HepG2 (cell line): ENCODE measurements around the gene CST4. TPM values are rescaled to one million over a fixed set of nuclear protein-coding genes. Genes with fewer than 3 reads are reported as not detected.

Experiments
- AGO2 ChIP-seq: fragments of 200-400 bp; formaldehyde crosslinking; optimal IDR thresholded peaks from 2 replicates; pipeline ENCODE3; 2017; ENCODE audit warnings: mild to moderate bottlenecking, low read depth, low read length, moderate library complexity
- GPN1 ChIP-seq: sonication (generic); formaldehyde crosslinking; IDR thresholded peaks from 2 replicates; pipeline ENCODE4 v1.5.1; 2020; ENCODE audit warnings: missing genetic modification reagents, borderline replicate concordance
- IKZF4 ChIP-seq: sonication (generic); formaldehyde crosslinking; IDR thresholded peaks from 2 replicates; pipeline ENCODE4 v1.5.1; 2020; ENCODE audit warnings: borderline replicate concordance, mild to moderate bottlenecking, low read depth, missing genetic modification reagents; ENCODE audit errors: not compliant biosample characterization
- MAF1 ChIP-seq: sonication (generic); formaldehyde crosslinking; IDR thresholded peaks from 2 replicates; pipeline ENCODE4 v1.5.0; 2020; ENCODE audit warnings: missing genetic modification reagents, borderline replicate concordance
- ZMYM4 ChIP-seq: sonication (generic); formaldehyde crosslinking; IDR thresholded peaks from 2 replicates; pipeline ENCODE4 v1.8.1; 2023; ENCODE audit warnings: mild to moderate bottlenecking, missing genetic modification reagents
- ZNF180 ChIP-seq: sonication (generic); formaldehyde crosslinking; IDR thresholded peaks from 2 replicates; pipeline ENCODE4 v1.4.0; 2020; ENCODE audit warnings: low read depth, missing genetic modification reagents, borderline replicate concordance
- ZNF253 ChIP-seq: sonication (generic); formaldehyde crosslinking; IDR thresholded peaks from 2 replicates; pipeline ENCODE4 v1.8.0; 2022; ENCODE audit warnings: mild to moderate bottlenecking, missing genetic modification reagents, borderline replicate concordance
- ZNF333 ChIP-seq: sonication (generic); formaldehyde crosslinking; IDR thresholded peaks from 2 replicates; pipeline ENCODE4 v1.4.0; 2020; ENCODE audit warnings: mild to moderate bottlenecking, missing genetic modification reagents, borderline replicate concordance
- ZNF367 ChIP-seq: sonication (generic); formaldehyde crosslinking; IDR thresholded peaks from 2 replicates; pipeline ENCODE4 v1.4.0; 2020; ENCODE audit warnings: missing genetic modification reagents, borderline replicate concordance
- ZNF382 ChIP-seq: sonication (generic); formaldehyde crosslinking; IDR thresholded peaks from 2 replicates; pipeline ENCODE4 v1.5.0; 2020; ENCODE audit warnings: missing genetic modification reagents, mild to moderate bottlenecking, borderline replicate concordance
- ZNF564 ChIP-seq: sonication (generic); formaldehyde crosslinking; IDR thresholded peaks from 2 replicates; pipeline ENCODE4 v1.8.1; 2023; ENCODE audit warnings: mild to moderate bottlenecking, missing genetic modification reagents
- ZNF607 ChIP-seq: sonication (generic); formaldehyde crosslinking; IDR thresholded peaks from 2 replicates; pipeline ENCODE4 v1.5.1; 2020; ENCODE audit warnings: missing genetic modification reagents, mild to moderate bottlenecking, borderline replicate concordance
- ZNF678 ChIP-seq: sonication (generic); formaldehyde crosslinking; IDR thresholded peaks from 2 replicates; pipeline ENCODE4 v1.4.0; 2020; ENCODE audit warnings: mild to moderate bottlenecking, missing genetic modification reagents
- polyA plus RNA-seq, 8 experiments: library from polyadenylated mRNA; depleted of rRNA in 3 of 8; stranded (reverse) in 7 of 8; unstranded in 1 of 8; fragments of >200 nt; fragmentation: Illumina TruSeq in 4 of 8; extraction: Trizol in 4 of 8; gene quantifications; 2 replicates each; pipeline versions ENCODE4 v1.2.1 to v1.2.3, GENCODE V29; 2011 to 2016; ENCODE audit warnings: low read depth in 4 of 8, missing spikeins in 1 of 8, mixed read lengths in 1 of 8; ENCODE audit not compliant: insufficient read depth in 1 of 8
- total RNA-seq, 5 experiments: library from RNA; depleted of rRNA; stranded (reverse); fragments of >200 nt; fragmentation: Illumina TruSeq; extraction: Trizol; gene quantifications; 2 replicates each; pipeline ENCODE4 v1.2.3, GENCODE V29; 2016; ENCODE audit warnings: low read depth in 1 of 5
- TF ChIP-seq, protein P1 (sequence below): sonication (generic); formaldehyde crosslinking; IDR thresholded peaks from 2 replicates; pipeline ENCODE4 v1.5.1; 2020; ENCODE audit warnings: mild to moderate bottlenecking, missing genetic modification reagents, borderline replicate concordance
- TF ChIP-seq, protein P2 (sequence below): IDR thresholded peaks from 2 replicates; pipeline ENCODE4 v1.6.1; 2016; ENCODE audit warnings: missing compliant biosample characterization, missing genetic modification reagents, borderline replicate concordance
- TF ChIP-seq, protein P3 (sequence below): sonication (generic); formaldehyde crosslinking; IDR thresholded peaks from 2 replicates; pipeline ENCODE4 v1.8.1; 2022; ENCODE audit warnings: low read depth, mild to moderate bottlenecking, missing genetic modification reagents

The CST4 gene
- total and polyA plus RNA-seq, 2 of the 13 experiments (the other 11 are each of a cell fraction or from before 2014, with no cell fraction given) = not detected

DNA sequence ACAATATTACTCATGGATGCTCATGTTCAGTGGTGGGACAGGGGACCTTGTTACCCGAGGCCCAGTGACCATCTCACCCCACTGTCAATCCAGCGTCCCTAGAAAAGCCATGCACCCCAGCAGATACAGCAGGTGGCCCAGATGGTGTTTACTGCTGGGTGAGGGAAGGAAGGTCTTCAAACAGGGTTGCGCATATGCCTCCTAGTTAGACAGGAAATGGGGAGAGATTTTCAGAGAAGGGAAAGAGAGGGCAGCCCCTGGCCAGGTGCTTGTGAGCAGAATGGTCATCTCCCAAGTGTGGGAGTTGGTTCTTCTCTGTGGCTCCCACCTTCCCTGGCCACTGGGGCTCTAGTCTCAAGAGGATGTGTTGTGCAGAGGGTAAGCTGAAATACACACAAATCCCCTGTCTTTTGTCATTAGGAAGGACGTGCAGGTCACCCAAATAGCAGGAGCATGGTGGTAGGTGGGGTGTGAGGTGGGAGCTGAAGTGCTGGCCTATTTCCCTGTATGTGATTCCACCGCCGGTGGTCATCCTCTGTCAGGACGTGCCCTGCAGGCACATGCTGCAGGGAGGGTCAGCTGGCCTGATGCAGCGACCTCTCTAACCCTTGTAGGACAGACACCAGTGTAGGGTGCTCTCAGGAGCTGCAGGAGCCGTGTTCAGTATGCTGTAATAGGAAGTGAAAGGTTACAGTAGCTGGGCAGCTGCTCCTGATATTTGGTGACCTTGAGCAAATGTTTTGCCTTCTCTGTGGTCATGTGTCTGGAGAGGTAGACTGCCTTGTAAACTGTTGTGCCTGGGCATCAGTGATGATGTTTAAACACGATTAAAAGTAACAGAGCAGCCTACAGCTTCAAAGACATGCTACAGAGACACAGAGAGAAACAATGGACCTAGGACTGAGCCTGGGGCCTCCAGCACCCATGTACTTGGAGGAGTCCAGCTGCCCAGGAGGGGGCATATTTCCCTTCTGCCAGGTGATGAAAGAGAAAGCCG is 47.9 kb downstream of the CST4 start (continued):
- TF ChIP-seq, protein P1, sequence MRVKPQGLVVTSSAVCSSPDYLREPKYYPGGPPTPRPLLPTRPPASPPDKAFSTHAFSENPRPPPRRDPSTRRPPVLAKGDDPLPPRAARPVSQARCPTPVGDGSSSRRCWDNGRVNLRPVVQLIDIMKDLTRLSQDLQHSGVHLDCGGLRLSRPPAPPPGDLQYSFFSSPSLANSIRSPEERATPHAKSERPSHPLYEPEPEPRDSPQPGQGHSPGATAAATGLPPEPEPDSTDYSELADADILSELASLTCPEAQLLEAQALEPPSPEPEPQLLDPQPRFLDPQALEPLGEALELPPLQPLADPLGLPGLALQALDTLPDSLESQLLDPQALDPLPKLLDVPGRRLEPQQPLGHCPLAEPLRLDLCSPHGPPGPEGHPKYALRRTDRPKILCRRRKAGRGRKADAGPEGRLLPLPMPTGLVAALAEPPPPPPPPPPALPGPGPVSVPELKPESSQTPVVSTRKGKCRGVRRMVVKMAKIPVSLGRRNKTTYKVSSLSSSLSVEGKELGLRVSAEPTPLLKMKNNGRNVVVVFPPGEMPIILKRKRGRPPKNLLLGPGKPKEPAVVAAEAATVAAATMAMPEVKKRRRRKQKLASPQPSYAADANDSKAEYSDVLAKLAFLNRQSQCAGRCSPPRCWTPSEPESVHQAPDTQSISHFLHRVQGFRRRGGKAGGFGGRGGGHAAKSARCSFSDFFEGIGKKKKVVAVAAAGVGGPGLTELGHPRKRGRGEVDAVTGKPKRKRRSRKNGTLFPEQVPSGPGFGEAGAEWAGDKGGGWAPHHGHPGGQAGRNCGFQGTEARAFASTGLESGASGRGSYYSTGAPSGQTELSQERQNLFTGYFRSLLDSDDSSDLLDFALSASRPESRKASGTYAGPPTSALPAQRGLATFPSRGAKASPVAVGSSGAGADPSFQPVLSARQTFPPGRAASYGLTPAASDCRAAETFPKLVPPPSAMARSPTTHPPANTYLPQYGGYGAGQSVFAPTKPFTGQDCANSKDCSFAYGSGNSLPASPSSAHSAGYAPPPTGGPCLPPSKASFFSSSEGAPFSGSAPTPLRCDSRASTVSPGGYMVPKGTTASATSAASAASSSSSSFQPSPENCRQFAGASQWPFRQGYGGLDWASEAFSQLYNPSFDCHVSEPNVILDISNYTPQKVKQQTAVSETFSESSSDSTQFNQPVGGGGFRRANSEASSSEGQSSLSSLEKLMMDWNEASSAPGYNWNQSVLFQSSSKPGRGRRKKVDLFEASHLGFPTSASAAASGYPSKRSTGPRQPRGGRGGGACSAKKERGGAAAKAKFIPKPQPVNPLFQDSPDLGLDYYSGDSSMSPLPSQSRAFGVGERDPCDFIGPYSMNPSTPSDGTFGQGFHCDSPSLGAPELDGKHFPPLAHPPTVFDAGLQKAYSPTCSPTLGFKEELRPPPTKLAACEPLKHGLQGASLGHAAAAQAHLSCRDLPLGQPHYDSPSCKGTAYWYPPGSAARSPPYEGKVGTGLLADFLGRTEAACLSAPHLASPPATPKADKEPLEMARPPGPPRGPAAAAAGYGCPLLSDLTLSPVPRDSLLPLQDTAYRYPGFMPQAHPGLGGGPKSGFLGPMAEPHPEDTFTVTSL (CRISPR knock-in tag) = no peak; the same call in 1 of the 2 replicates
- TF ChIP-seq, protein P2, sequence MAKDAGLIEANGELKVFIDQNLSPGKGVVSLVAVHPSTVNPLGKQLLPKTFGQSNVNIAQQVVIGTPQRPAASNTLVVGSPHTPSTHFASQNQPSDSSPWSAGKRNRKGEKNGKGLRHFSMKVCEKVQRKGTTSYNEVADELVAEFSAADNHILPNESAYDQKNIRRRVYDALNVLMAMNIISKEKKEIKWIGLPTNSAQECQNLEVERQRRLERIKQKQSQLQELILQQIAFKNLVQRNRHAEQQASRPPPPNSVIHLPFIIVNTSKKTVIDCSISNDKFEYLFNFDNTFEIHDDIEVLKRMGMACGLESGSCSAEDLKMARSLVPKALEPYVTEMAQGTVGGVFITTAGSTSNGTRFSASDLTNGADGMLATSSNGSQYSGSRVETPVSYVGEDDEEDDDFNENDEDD (CRISPR knock-in tag) = peak; percentile 30; the same call in 1 of the 2 replicates
- TF ChIP-seq AGO2 = no peak
- peak; percentile 12 for TF ChIP-seq IKZF4
- TF ChIP-seq ZNF678 = no peak
- no peak for TF ChIP-seq GPN1
- TF ChIP-seq ZNF333 (CRISPR knock-in tag) = no peak; the same call in 1 of the 2 replicates
- no peak for TF ChIP-seq ZNF367 (CRISPR knock-in tag)
- TF ChIP-seq, protein P3, sequence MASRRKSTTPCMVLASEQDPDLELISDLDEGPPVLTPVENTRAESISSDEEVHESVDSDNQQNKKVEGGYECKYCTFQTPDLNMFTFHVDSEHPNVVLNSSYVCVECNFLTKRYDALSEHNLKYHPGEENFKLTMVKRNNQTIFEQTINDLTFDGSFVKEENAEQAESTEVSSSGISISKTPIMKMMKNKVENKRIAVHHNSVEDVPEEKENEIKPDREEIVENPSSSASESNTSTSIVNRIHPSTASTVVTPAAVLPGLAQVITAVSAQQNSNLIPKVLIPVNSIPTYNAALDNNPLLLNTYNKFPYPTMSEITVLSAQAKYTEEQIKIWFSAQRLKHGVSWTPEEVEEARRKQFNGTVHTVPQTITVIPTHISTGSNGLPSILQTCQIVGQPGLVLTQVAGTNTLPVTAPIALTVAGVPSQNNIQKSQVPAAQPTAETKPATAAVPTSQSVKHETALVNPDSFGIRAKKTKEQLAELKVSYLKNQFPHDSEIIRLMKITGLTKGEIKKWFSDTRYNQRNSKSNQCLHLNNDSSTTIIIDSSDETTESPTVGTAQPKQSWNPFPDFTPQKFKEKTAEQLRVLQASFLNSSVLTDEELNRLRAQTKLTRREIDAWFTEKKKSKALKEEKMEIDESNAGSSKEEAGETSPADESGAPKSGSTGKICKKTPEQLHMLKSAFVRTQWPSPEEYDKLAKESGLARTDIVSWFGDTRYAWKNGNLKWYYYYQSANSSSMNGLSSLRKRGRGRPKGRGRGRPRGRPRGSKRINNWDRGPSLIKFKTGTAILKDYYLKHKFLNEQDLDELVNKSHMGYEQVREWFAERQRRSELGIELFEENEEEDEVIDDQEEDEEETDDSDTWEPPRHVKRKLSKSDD (CRISPR knock-in tag) = 0 out of 2 replicates have a peak, but pooled peaks have one; percentile 16
- no peak for TF ChIP-seq ZNF253 (CRISPR knock-in tag)
- no peak for TF ChIP-seq MAF1 (CRISPR knock-in tag)
- TF ChIP-seq ZNF180 (CRISPR knock-in tag) = no peak
- TF ChIP-seq ZMYM4 (CRISPR knock-in tag) = peak; percentile 68
- TF ChIP-seq ZNF564 (CRISPR knock-in tag) = 0 out of 2 replicates have a peak, but pooled peaks have one; percentile 51
- TF ChIP-seq ZNF607 (CRISPR knock-in tag) = peak; percentile 79
- no peak for TF ChIP-seq ZNF382
